Endothelial cell of umbilical vein (primary cell): Measurements from ENCODE around the gene CLIP1. TPM values are rescaled to one million over a fixed set of nuclear protein-coding genes. Genes with fewer than 3 reads are reported as not detected.

Source experiments
- BruUV-seq: library from RNA; stranded (reverse); fragments of 400-500 nt; replicated peaks from 2 replicates; lab custom pipeline; 2021; lab: Mats Ljungman, UMichigan
- CTCF ChIA-PET: fragments of 300-600, 350-600 bp; sonication (Branson Sonifier 250); formaldehyde crosslinking; loops from one replicate; lab custom pipeline; 2021; ENCODE audit warnings: antibody characterized with exemption, inconsistent platforms; lab: Charles Lee
- POLR2A ChIA-PET: fragments of 300-600, 350-600 bp; sonication (Branson Sonifier 250); formaldehyde crosslinking; loops from one replicate; lab custom pipeline; 2021; ENCODE audit warnings: antibody characterized with exemption, inconsistent platforms; lab: Charles Lee
- DNase-seq: peaks from one replicate; pipeline ENCODE4 v3.0.0-alpha.2; 2011; ENCODE audit warnings: low read depth, low spot score
- FAIRE-seq: peaks from 2 replicates; lab custom pipeline; 2011; peaks lifted over from hg19 to GRCh38; lab: Jason Lieb, UNC
- H2AFZ ChIP-seq: 2 replicates; pipeline ENCODE4 v1.6.0; 2012; ENCODE audit warnings: low read depth, low read length, control low read depth, inconsistent platforms
- H3K27ac ChIP-seq: 2 replicates; pipeline ENCODE4 v1.5.1; 2011; ENCODE audit warnings: low read depth, mild to moderate bottlenecking, control low read depth, low read length, moderate library complexity; ENCODE audit not compliant: insufficient read depth
- H3K27me3 ChIP-seq, 2 experiments: 2 replicates each; pipeline versions ENCODE4 v1.6.0 to v1.6.1; 2011; ENCODE audit warnings: low read length in 2 of 2, mixed read lengths in 1 of 2; ENCODE audit not compliant: control insufficient read depth in 2 of 2, insufficient read depth in 2 of 2
- H3K36me3 ChIP-seq, 2 experiments: 2 replicates in 1 of 2; 3 replicates in 1 of 2; pipeline ENCODE4 v1.5.1; 2011; ENCODE audit warnings: low read length in 2 of 2, mild to moderate bottlenecking in 1 of 2, moderate library complexity in 1 of 2; ENCODE audit not compliant: control insufficient read depth in 2 of 2, insufficient read depth in 2 of 2; ENCODE audit errors: extremely low read depth in 1 of 2
- H3K4me1 ChIP-seq: 3 replicates; pipeline ENCODE4 v1.5.1; 2011; ENCODE audit warnings: mild to moderate bottlenecking, low read length; ENCODE audit not compliant: control insufficient read depth, insufficient read depth; ENCODE audit errors: extremely low read depth
- H3K4me2 ChIP-seq: 2 replicates; pipeline ENCODE4 v1.6.1; 2011; ENCODE audit warnings: low read length, control low read depth, mixed read lengths; ENCODE audit not compliant: insufficient read depth
- H3K4me3 ChIP-seq, 3 experiments: fragments of 200-600 bp in 1 of 3; sonication (generic), shearing (Covaris generic) in 1 of 3; replicated peaks in 1 of 3; 2 replicates each; pipeline ENCODE4 v1.5.1; 2011 to 2016; ENCODE audit warnings: control low read depth in 3 of 3, low read length in 3 of 3, mild to moderate bottlenecking in 2 of 3, inconsistent platforms in 1 of 3, low read depth in 1 of 3, moderate library complexity in 1 of 3; ENCODE audit not compliant: insufficient read depth in 1 of 3
- H3K79me2 ChIP-seq: 2 replicates; pipeline ENCODE4 v1.6.0; 2012; ENCODE audit warnings: low read length, inconsistent platforms; ENCODE audit not compliant: control insufficient read depth, insufficient read depth
- H3K9ac ChIP-seq: replicated peaks from 2 replicates; pipeline ENCODE3; 2011; ENCODE audit warnings: low read length, control low read depth; ENCODE audit not compliant: insufficient read depth; ENCODE audit errors: extremely low read depth
- H3K9me1 ChIP-seq: replicated peaks from 3 replicates; pipeline ENCODE4 v1.6.0; 2011; ENCODE audit warnings: mild to moderate bottlenecking, low read length; ENCODE audit not compliant: control insufficient read depth, insufficient read depth; ENCODE audit errors: extremely low read depth
- H3K9me3 ChIP-seq: replicated peaks from 2 replicates; pipeline ENCODE4 v1.5.1; 2012; ENCODE audit warnings: low read length, inconsistent platforms; ENCODE audit not compliant: control insufficient read depth, insufficient read depth
- H4K20me1 ChIP-seq: replicated peaks from 2 replicates; pipeline ENCODE3; 2011; ENCODE audit warnings: mild to moderate bottlenecking, low read length; ENCODE audit not compliant: control insufficient read depth, insufficient read depth; ENCODE audit errors: extremely low read depth
- CTCF ChIP-seq, 2 donors: IDR thresholded peaks; 1 replicate in 1 of 2; 2 replicates in 1 of 2; pipeline ENCODE4 v1.5.1; 2011; ENCODE audit warnings: low read length in 2 of 2, mild to moderate bottlenecking in 2 of 2, moderate library complexity in 2 of 2, control low read depth in 1 of 2, inconsistent platforms in 1 of 2, low read depth in 1 of 2; ENCODE audit not compliant: insufficient read depth in 1 of 2; ENCODE audit errors: extremely low read depth in 1 of 2
- EZH2 ChIP-seq: IDR thresholded peaks from 2 replicates; pipeline ENCODE4 v1.6.1; 2012; ENCODE audit warnings: borderline replicate concordance, low read depth, mild to moderate bottlenecking, moderate library complexity, low read length, inconsistent platforms; ENCODE audit not compliant: severe bottlenecking
- FOS ChIP-seq: IDR thresholded peaks from 2 replicates; pipeline ENCODE4 v1.6.1; 2011; ENCODE audit warnings: mild to moderate bottlenecking, low read length, moderate library complexity, borderline replicate concordance; ENCODE audit not compliant: insufficient read depth
- GATA2 ChIP-seq: IDR thresholded peaks from 2 replicates; pipeline ENCODE4 v1.7.0; 2011; ENCODE audit warnings: low read depth, mild to moderate bottlenecking, moderate library complexity, mixed read lengths, low read length; ENCODE audit not compliant: insufficient read length, insufficient read depth
- JUN ChIP-seq: IDR thresholded peaks from 2 replicates; pipeline ENCODE4 v1.6.1; 2011; ENCODE audit warnings: borderline replicate concordance, low read depth; ENCODE audit not compliant: insufficient read length, insufficient read depth
- MAX ChIP-seq: IDR thresholded peaks from 2 replicates; pipeline ENCODE4 v1.6.1; 2011; ENCODE audit not compliant: insufficient read depth, insufficient read length
- MYC ChIP-seq: IDR thresholded peaks from one replicate; pipeline ENCODE4 v1.6.1; 2011; ENCODE audit warnings: mild to moderate bottlenecking, low read depth, low read length
- POLR2A ChIP-seq: IDR thresholded peaks from 2 replicates; pipeline ENCODE4 v1.6.1; 2012; ENCODE audit warnings: low read depth, mild to moderate bottlenecking, control low read depth, low read length
- POLR2AphosphoS5 ChIP-seq: IDR thresholded peaks from 2 replicates; pipeline ENCODE4 v1.6.1; 2012; ENCODE audit warnings: low read depth, mild to moderate bottlenecking, control low read depth, low read length, moderate library complexity; ENCODE audit not compliant: insufficient read depth
- dilution Hi-C: fragments of 300-500 bp; cut with MboI; formaldehyde crosslinking; loops from one replicate; pipeline ENCODE4 v1.15.0; 2019; ENCODE audit warnings: low sequenced_read_pairs; ENCODE audit not compliant: extremely low pct_ligation_motif_present
- intact Hi-C: fragments of 100-400 bp; cut with micrococcal nuclease; formaldehyde crosslinking; loops from one replicate; pipeline ENCODE4 v1.10.0; 2022
- polyA plus RNA-seq, 4 experiments: library from polyadenylated mRNA; depleted of rRNA in 3 of 4; stranded (reverse) in 3 of 4; unstranded in 1 of 4; fragments of >200 nt; gene quantifications; 2 replicates each; pipeline versions ENCODE4 v1.2.1 to v1.2.3, GENCODE V29; 2011 to 2012; ENCODE audit warnings: missing spikeins in 1 of 4
- total RNA-seq: library from RNA; stranded (reverse); gene quantifications from 2 replicates; pipeline ENCODE4 v1.2.3, GENCODE V29; 2021

CLIP1 gene
- total and polyA plus RNA-seq, 2 donors (not counting 3 experiments of a cell fraction or from before 2014, with no cell fraction given): 56.5 to 84.3 TPM

GRCh38 chr12:122291431-122291830, 131.0 kb downstream of the CLIP1 start:
- no peak overlapping the region for H3K4me3 ChIP-seq
- ChIA-PET CTCF (no interaction called here), POLR2A (no interaction called here)
- dilution Hi-C loops: no loop called here
- peaks cover 0 to 11% of the 10 kb centered on the region in 2 experiments for H3K36me3 ChIP-seq
- H3K4me1 ChIP-seq: no peaks in the 10 kb centered on the region
- no peak overlapping the region for H3K4me2 ChIP-seq
- intact Hi-C loops: no loop called here
- H2AFZ ChIP-seq: no peak overlapping the region
- FAIRE-seq (no peak), DNase-seq (no peak)
- no peak overlapping the region for H3K27ac ChIP-seq
- H3K9me3 ChIP-seq: no peaks in the 10 kb centered on the region
- H3K9me1 ChIP-seq: no peaks in the 10 kb centered on the region
- H3K9ac ChIP-seq: no peak overlapping the region
- TF ChIP-seq EZH2 (no peak), CTCF (IDR thresholded peaks at IDR 0.05; ENCODE audit: extremely low read depth in 1 of 2, insufficient read depth in 1 of 2, low read depth in 1 of 2, low read length in 2 of 2) (no peak), POLR2AphosphoS5 (no peak), MAX (no peak), MYC (no peak), GATA2 (no peak), JUN (no peak), FOS (no peak), POLR2A (no peak)
- no peaks in the 10 kb centered on the region for H4K20me1 ChIP-seq
- H3K27me3 ChIP-seq: no peaks in the 10 kb centered on the region
- no TSS peak for BruUV-seq
- no peaks in the 10 kb centered on the region for H3K79me2 ChIP-seq
